SU-DHL-6 (cell line): Measurements from ENCODE around the gene SELENOT.

Source experiments
- EZH2phosphoT487 ChIP-seq: fragments of 200-600 bp; sonication (generic), shearing (Covaris generic); conservative IDR thresholded peaks from 2 replicates; pipeline ENCODE4 v1.6.1; 2018; ENCODE audit warnings: mild to moderate bottlenecking, antibody characterized with exemption, low read length, moderate library complexity, mixed read lengths
- TF ChIP-seq, protein P1 (sequence below): fragments of 200-600 bp; sonication (generic); IDR thresholded peaks from one replicate; pipeline ENCODE4 v1.5.1; 2017; ENCODE audit warnings: antibody characterized with exemption, mild to moderate bottlenecking, low read length, moderate library complexity; ENCODE audit not compliant: insufficient read depth, poor library complexity, severe bottlenecking

DNA sequence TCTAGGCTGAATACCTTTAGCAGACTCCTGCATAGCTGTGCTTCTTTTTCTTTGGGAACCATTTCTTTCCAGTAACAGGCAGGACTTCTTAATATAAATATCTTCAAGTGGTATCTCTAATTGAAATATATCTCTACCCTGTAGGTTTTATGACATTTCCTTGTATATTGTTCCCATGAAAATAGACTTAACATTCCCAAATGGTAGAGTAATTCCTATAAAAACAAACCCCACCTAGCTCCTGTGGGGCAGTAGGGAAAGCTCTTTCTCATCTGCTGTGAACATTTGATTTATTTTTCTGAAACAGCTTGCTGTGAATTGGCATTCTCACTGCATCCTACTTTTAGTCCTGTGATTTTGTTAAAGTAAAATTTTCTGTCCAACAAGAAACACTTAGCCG lies 20.8 kb downstream of the SELENOT start:
- TF ChIP-seq, protein P1, sequence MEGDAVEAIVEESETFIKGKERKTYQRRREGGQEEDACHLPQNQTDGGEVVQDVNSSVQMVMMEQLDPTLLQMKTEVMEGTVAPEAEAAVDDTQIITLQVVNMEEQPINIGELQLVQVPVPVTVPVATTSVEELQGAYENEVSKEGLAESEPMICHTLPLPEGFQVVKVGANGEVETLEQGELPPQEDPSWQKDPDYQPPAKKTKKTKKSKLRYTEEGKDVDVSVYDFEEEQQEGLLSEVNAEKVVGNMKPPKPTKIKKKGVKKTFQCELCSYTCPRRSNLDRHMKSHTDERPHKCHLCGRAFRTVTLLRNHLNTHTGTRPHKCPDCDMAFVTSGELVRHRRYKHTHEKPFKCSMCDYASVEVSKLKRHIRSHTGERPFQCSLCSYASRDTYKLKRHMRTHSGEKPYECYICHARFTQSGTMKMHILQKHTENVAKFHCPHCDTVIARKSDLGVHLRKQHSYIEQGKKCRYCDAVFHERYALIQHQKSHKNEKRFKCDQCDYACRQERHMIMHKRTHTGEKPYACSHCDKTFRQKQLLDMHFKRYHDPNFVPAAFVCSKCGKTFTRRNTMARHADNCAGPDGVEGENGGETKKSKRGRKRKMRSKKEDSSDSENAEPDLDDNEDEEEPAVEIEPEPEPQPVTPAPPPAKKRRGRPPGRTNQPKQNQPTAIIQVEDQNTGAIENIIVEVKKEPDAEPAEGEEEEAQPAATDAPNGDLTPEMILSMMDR: no peak
- no peak for TF ChIP-seq EZH2phosphoT487
